Erythroblast (primary cell): ENCODE results near the gene AFF3.

Experiments used
- GATA1 ChIP-seq: IDR thresholded peaks from 2 replicates; pipeline ENCODE4 v1.6.1; 2011; ENCODE audit warnings: low read depth, mild to moderate bottlenecking, control low read depth, low read length, moderate library complexity
- POLR2A ChIP-seq: IDR thresholded peaks from 2 replicates; pipeline ENCODE4 v1.6.1; 2011; ENCODE audit warnings: mild to moderate bottlenecking, low read length

GRCh38 chr2:100130595-100131391 is 11.6 kb downstream of the AFF3 start:
- TF ChIP-seq POLR2A (no peak), GATA1 (no peak)
